K562 (cell line): ENCODE measurements around the gene CD164L2. TPM values are rescaled to one million over a fixed set of nuclear protein-coding genes. Genes with fewer than 3 reads are reported as not detected.

Experiments used
- ATAC-seq: fragments of 200-7000 bp; cut with Tn5 transposase; 3 replicates; pipeline ENCODE4 v1.9.1; 2020; ENCODE audit warnings: moderate library complexity
- BruUV-seq: library from RNA; stranded (reverse); fragments of 400-500 nt; replicated peaks from 2 replicates; lab custom pipeline; 2021; lab: Mats Ljungman, UMichigan
- CTCF ChIA-PET: fragments of 300-600 bp; formaldehyde crosslinking; extraction: SDS; loops from one replicate; lab custom pipeline; 2021; ENCODE audit warnings: low intra/inter-chr PET ratio; lab: Yijun Ruan, JAX
- POLR2A ChIA-PET: fragments of 300-600, 350-650 bp; sonication (Branson Sonifier 250); formaldehyde crosslinking; extraction: SDS; loops from one replicate; lab custom pipeline; 2021; ENCODE audit warnings: antibody characterized with exemption, inconsistent platforms; lab: Yijun Ruan, JAX
- DNase-seq, 4 experiments: peaks; one replicate each; pipeline versions ENCODE4 v3.0.0 to v3.0.0-alpha.2; 2011 to 2018; ENCODE audit warnings: low spot score in 3 of 4, mixed read lengths in 3 of 4; ENCODE audit errors: extremely low read depth in 1 of 4
- FAIRE-seq: peaks from 2 replicates; lab custom pipeline; 2011; peaks lifted over from hg19 to GRCh38; lab: Jason Lieb, UNC
- H2AFZ ChIP-seq: 2 replicates; pipeline ENCODE4 v1.6.0; 2011; ENCODE audit warnings: low read depth, low read length, control low read depth, inconsistent platforms
- H3K27ac ChIP-seq: fragments of 200-600 bp; 3 replicates; pipeline ENCODE4 v1.8.0; 2011; ENCODE audit warnings: low read depth, mild to moderate bottlenecking, control low read depth, inconsistent platforms, low read length, moderate library complexity, mixed read lengths; ENCODE audit errors: extremely low read depth
- H3K27me3 ChIP-seq, 2 experiments: fragments of 300-600 bp in 1 of 2; 2 replicates in 1 of 2; 3 replicates in 1 of 2; pipeline versions ENCODE4 v1.6.0 to v1.8.0; 2011; ENCODE audit warnings: inconsistent platforms in 2 of 2, low read length in 2 of 2, mild to moderate bottlenecking in 1 of 2, mixed read lengths in 1 of 2, moderate library complexity in 1 of 2; ENCODE audit not compliant: control insufficient read depth in 2 of 2, insufficient read depth in 2 of 2
- H3K36me3 ChIP-seq: fragments of 300-600 bp; 3 replicates; pipeline ENCODE4 v1.8.0; 2011; ENCODE audit warnings: mild to moderate bottlenecking, low read length, inconsistent platforms; ENCODE audit not compliant: control insufficient read depth, insufficient read depth
- H3K4me1 ChIP-seq, 2 experiments: fragments of 200-600 bp in 1 of 2; replicated peaks in 1 of 2; 2 replicates in 1 of 2; 3 replicates in 1 of 2; pipeline versions ENCODE4 v1.5.1 to v1.8.0; 2011; ENCODE audit warnings: inconsistent platforms in 2 of 2, low read length in 2 of 2, mild to moderate bottlenecking in 1 of 2, mixed read lengths in 1 of 2, moderate library complexity in 1 of 2; ENCODE audit not compliant: control insufficient read depth in 2 of 2, insufficient read depth in 2 of 2
- H3K4me2 ChIP-seq: 2 replicates; pipeline ENCODE4 v1.6.1; 2011; ENCODE audit warnings: low read length, control low read depth, inconsistent platforms, mixed read lengths; ENCODE audit not compliant: insufficient read depth
- H3K4me3 ChIP-seq: fragments of 200-600 bp; sonication (generic), shearing (Covaris generic); 2 replicates; pipeline ENCODE4 v1.5.1; 2016; ENCODE audit warnings: control low read depth, inconsistent platforms
- H3K79me2 ChIP-seq: fragments of 200-600 bp; 3 replicates; pipeline ENCODE4 v1.8.0; 2011; ENCODE audit warnings: low read length, inconsistent platforms; ENCODE audit not compliant: control insufficient read depth, insufficient read depth
- H3K9ac ChIP-seq, 2 experiments: 2 replicates each; pipeline versions ENCODE4 v1.6.0 to v1.6.1; 2011; ENCODE audit warnings: low read depth in 2 of 2, low read length in 2 of 2, control low read depth in 1 of 2, inconsistent platforms in 1 of 2, mild to moderate bottlenecking in 1 of 2, mixed read lengths in 1 of 2; ENCODE audit not compliant: insufficient read depth in 1 of 2
- H3K9me1 ChIP-seq: one replicate; pipeline ENCODE4 v1.6.0; 2011; ENCODE audit warnings: inconsistent platforms, mild to moderate bottlenecking, low read length, moderate library complexity; ENCODE audit not compliant: control insufficient read depth, insufficient read depth
- H3K9me3 ChIP-seq: replicated peaks from 2 replicates; pipeline ENCODE4 v1.5.1; 2011; ENCODE audit warnings: low read depth, low read length, inconsistent platforms; ENCODE audit not compliant: control insufficient read depth, insufficient read depth
- H4K20me1 ChIP-seq: replicated peaks from 2 replicates; pipeline ENCODE4 v1.6.1; 2011; ENCODE audit warnings: low read length, inconsistent platforms, mixed read lengths; ENCODE audit not compliant: control insufficient read depth, insufficient read depth
- ARID1B ChIP-seq: fragments of 450-650 bp; IDR thresholded peaks from 2 replicates; pipeline ENCODE4 v1.6.1; 2016; ENCODE audit warnings: antibody characterized with exemption, mild to moderate bottlenecking, inconsistent platforms
- CBFB ChIP-seq: sonication (generic); formaldehyde crosslinking; IDR thresholded peaks from 2 replicates; pipeline ENCODE4 v1.4.0; 2020; ENCODE audit warnings: mild to moderate bottlenecking, missing genetic modification reagents
- CEBPG ChIP-seq, 3 experiments: fragments of 200-800 bp in 1 of 3; sonication (Bioruptor generic) in 1 of 3; sonication (generic) in 1 of 3; formaldehyde crosslinking in 1 of 3; IDR thresholded peaks in 2 of 3; conservative IDR thresholded peaks in 1 of 3; 2 replicates each; pipeline versions ENCODE4 v1.6.1 to v1.8.0; 2016 to 2022; ENCODE audit warnings: missing compliant biosample characterization in 2 of 3, missing genetic modification characterization in 2 of 3, mild to moderate bottlenecking in 1 of 3, missing genetic modification reagents in 1 of 3
- DACH1 ChIP-seq: fragments of 450-650 bp; IDR thresholded peaks from 2 replicates; pipeline ENCODE4 v1.6.1; 2018; ENCODE audit not compliant: partially characterized antibody
- EZH2 ChIP-seq: IDR thresholded peaks from 2 replicates; pipeline ENCODE4 v1.6.1; 2012; ENCODE audit warnings: low read depth, mild to moderate bottlenecking, inconsistent platforms, low read length, borderline replicate concordance
- JUND ChIP-seq, 2 experiments: IDR thresholded peaks; 2 replicates in 1 of 2; 3 replicates in 1 of 2; pipeline ENCODE4 v1.6.1; 2011; ENCODE audit warnings: borderline replicate concordance in 2 of 2, low read depth in 2 of 2, low read length in 2 of 2, improper control_type of control experiment in 1 of 2, missing biosample characterization in 1 of 2, missing genetic modification characterization in 1 of 2, missing genetic modification reagents in 1 of 2
- KDM1A ChIP-seq, 2 experiments: fragments of 450-650 bp; IDR thresholded peaks; 2 replicates each; pipeline ENCODE4 v1.6.1; 2016; ENCODE audit warnings: mild to moderate bottlenecking in 2 of 2
- LARP7 ChIP-seq: fragments of 450-650 bp; IDR thresholded peaks from 2 replicates; pipeline ENCODE4 v1.6.1; 2016
- MTA1 ChIP-seq: fragments of 450-650 bp; IDR thresholded peaks from 2 replicates; pipeline ENCODE4 v1.6.1; 2017; ENCODE audit warnings: borderline replicate concordance
- POLR2AphosphoS5 ChIP-seq: IDR thresholded peaks from 2 replicates; pipeline ENCODE4 v1.6.1; 2011; ENCODE audit warnings: mild to moderate bottlenecking, low read depth, low read length, moderate library complexity; ENCODE audit not compliant: control insufficient read depth, insufficient read depth
- SMAD1 ChIP-seq: fragments of 150-350 bp; IDR thresholded peaks from 2 replicates; pipeline ENCODE4 v1.6.1; 2014; ENCODE audit warnings: low read length, low read depth; ENCODE audit not compliant: partially characterized antibody
- TFAP4 ChIP-seq: sonication (generic); formaldehyde crosslinking; IDR thresholded peaks from 2 replicates; pipeline ENCODE4 v1.8.0; 2022; ENCODE audit warnings: missing genetic modification reagents, mild to moderate bottlenecking, moderate library complexity, borderline replicate concordance
- XRCC5 ChIP-seq: fragments of 200-400 bp; formaldehyde crosslinking; IDR thresholded peaks from 2 replicates; pipeline ENCODE4 v1.6.1; 2017; ENCODE audit warnings: low read depth, mild to moderate bottlenecking, low read length
- ZEB2 ChIP-seq: fragments of 450-650 bp; IDR thresholded peaks from 2 replicates; pipeline ENCODE4 v1.6.1; 2016
- ZNF263 ChIP-seq: sonication (generic); formaldehyde crosslinking; IDR thresholded peaks from 2 replicates; pipeline ENCODE4 v1.8.0; 2022; ENCODE audit warnings: mild to moderate bottlenecking, missing genetic modification reagents, borderline replicate concordance
- ZNF280B ChIP-seq: fragments of 250-450 bp; sonication (Bioruptor Pico); IDR thresholded peaks from 2 replicates; pipeline ENCODE4 v1.5.1; 2021; ENCODE audit warnings: mild to moderate bottlenecking
- WGBS: fragments of 100-300 bp; shearing (Covaris generic); methylation state at CpG from one replicate; pipeline ENCODE4 v1.1.6; 2016; ENCODE audit warnings: low coverage, mixed read lengths; ENCODE audit not compliant: insufficient coverage; ENCODE audit errors: missing lambda C conversion rate; 5-methylcytosine and 5-hydroxymethylcytosine counted together
- in situ Hi-C: fragments of 300-500 bp; cut with MboI; formaldehyde crosslinking; loops from 4 replicates; pipeline ENCODE4 v1.15.0; 2018; ENCODE audit warnings: inconsistent platforms, mixed read lengths
- intact Hi-C: fragments of 100-400 bp; cut with micrococcal nuclease; formaldehyde crosslinking; loops from 2 replicates; pipeline ENCODE4 v1.14.2; 2022
- polyA plus RNA-seq, 8 experiments: library from polyadenylated mRNA; depleted of rRNA in 4 of 8; stranded (reverse) in 5 of 8; unstranded in 3 of 8; fragments of >200 nt; fragmentation: Nextera tagmentation in 2 of 8; fragmentation: Illumina TruSeq in 1 of 8; extraction: Ambion mirVana in 2 of 8; extraction: Trizol in 1 of 8; gene quantifications; 2 replicates each; pipeline versions ENCODE4 v1.2.1 to v1.2.3, GENCODE V29; 2011 to 2014; ENCODE audit warnings: inconsistent platforms in 1 of 8, missing spikeins in 1 of 8
- total RNA-seq, 7 experiments: library from RNA; depleted of rRNA in 6 of 7; stranded (reverse); fragments of >200 nt in 6 of 7; fragmentation: Illumina TruSeq in 2 of 7; extraction: Trizol in 2 of 7; gene quantifications; 2 replicates each; pipeline versions ENCODE4 v1.2.1 to v1.2.3, GENCODE V29; 2011 to 2021; ENCODE audit warnings: low replicate concordance in 1 of 7
- TF ChIP-seq, protein P1 (sequence below): fragments of 450-650 bp; formaldehyde crosslinking; IDR thresholded peaks from 2 replicates; pipeline ENCODE4 v1.4.0; 2020; ENCODE audit warnings: mild to moderate bottlenecking

Gene CD164L2
- total and polyA plus RNA-seq, 9 of the 15 experiments (the other 6 are each of a cell fraction or from before 2014, with no cell fraction given) = 0.08 to 0.92 (median 0.38) TPM; not detected in 1

- H3K27me3 ChIP-seq = no peaks in the 10 kb centered on the region
- in situ Hi-C loops = no loop called here
- no peak overlapping the region for H3K9ac ChIP-seq
- H3K9me3 ChIP-seq = no peaks in the 10 kb centered on the region
- 58% methylated on average over 3 of the region's 3 CpGs for WGBS
- H3K4me1 ChIP-seq = no peaks in the 10 kb centered on the region; a peak in 1 of 5 replicates
- ATAC-seq (peak; percentile 89), FAIRE-seq (peak; percentile 65), DNase-seq (peak; percentile 63 to 79 (median 77))
- H3K4me2 ChIP-seq = no peak overlapping the region
- no peak overlapping the region for H2AFZ ChIP-seq
- H3K36me3 ChIP-seq = peaks cover 84% of the 10 kb centered on the region
- CTCF ChIA-PET = interaction anchor here (0.5 to 2.4 kb wide), 2 partner anchors 190 to 1466 kb away, joined by 3 to 21 read pairs; no protein-coding TSS in a partner anchor
- BruUV-seq = no TSS peak
- no peak overlapping the region for H3K4me3 ChIP-seq
- H3K79me2 ChIP-seq = peaks cover 15% of the 10 kb centered on the region; the same call in 2 of the 3 replicates
- no peak overlapping the region; the same call in 2 of the 3 replicates for H3K27ac ChIP-seq
- intact Hi-C loops = loop anchor here (5.0 kb wide), 2 partner anchors 76 to 191 kb away; partner anchors contain the start of gene WASF2
- H3K9me1 ChIP-seq = peaks cover 3% of the 10 kb centered on the region
- no peaks in the 10 kb centered on the region for H4K20me1 ChIP-seq
- POLR2A ChIA-PET = interaction anchor here (0.6 to 1.2 kb wide), 8 partner anchors 9 to 141 kb away, joined by 3 to 8 read pairs (median 4); partner anchors contain the start of gene WASF2
- no peak for TF ChIP-seq LARP7
- TF ChIP-seq, protein P1, sequence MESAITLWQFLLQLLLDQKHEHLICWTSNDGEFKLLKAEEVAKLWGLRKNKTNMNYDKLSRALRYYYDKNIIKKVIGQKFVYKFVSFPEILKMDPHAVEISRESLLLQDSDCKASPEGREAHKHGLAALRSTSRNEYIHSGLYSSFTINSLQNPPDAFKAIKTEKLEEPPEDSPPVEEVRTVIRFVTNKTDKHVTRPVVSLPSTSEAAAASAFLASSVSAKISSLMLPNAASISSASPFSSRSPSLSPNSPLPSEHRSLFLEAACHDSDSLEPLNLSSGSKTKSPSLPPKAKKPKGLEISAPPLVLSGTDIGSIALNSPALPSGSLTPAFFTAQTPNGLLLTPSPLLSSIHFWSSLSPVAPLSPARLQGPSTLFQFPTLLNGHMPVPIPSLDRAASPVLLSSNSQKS (CRISPR knock-in tag) = no peak
- TF ChIP-seq ZNF280B = no peak
- TF ChIP-seq EZH2 = no peak
- TF ChIP-seq MTA1 = no peak
- no peak for TF ChIP-seq CEBPG (CRISPR knock-in tag; IDR thresholded peaks at IDR 0.05)
- TF ChIP-seq CEBPG (tag; conservative IDR thresholded peaks at IDR 0.05 in 1 of 2, IDR thresholded peaks at IDR 0.05 in 1 of 2) = no peak
- no peak for TF ChIP-seq ARID1B
- TF ChIP-seq CBFB (CRISPR knock-in tag) = peak; percentile 82; the same call in 1 of the 2 replicates
- peak; percentile 85 for TF ChIP-seq DACH1
- no peak for TF ChIP-seq ZEB2
- peak; percentile 75; the same call in 1 of the 2 replicates for TF ChIP-seq XRCC5
- peak; percentile 43; the same call in 1 of the 2 replicates for TF ChIP-seq ZNF263 (CRISPR knock-in tag)
- TF ChIP-seq SMAD1 = peak; percentile 24
- TF ChIP-seq TFAP4 = peak; percentile 85
- 0 out of 4 replicates have a peak, but pooled peaks of 1 of the 2 experiments have one; percentile 13 for TF ChIP-seq KDM1A (IDR thresholded peaks at IDR 0.05)
- 0 out of 2 replicates have a peak, but pooled peaks have one; percentile 14 for TF ChIP-seq POLR2AphosphoS5
- peak; percentile 44 for TF ChIP-seq JUND (IDR thresholded peaks at IDR 0.05; ENCODE audit: borderline replicate concordance, low read depth, low read length)
- no peak for TF ChIP-seq JUND (tag; IDR thresholded peaks at IDR 0.05; ENCODE audit: borderline replicate concordance, low read depth, low read length)
These were observed 33.4 kb upstream of the CD164L2 start for GRCh38 chr1:27416387-27417111.
